Stimulated activated effector memory CD8-positive, alpha-beta T cell treated with anti-CD3 and anti-CD28 coated beads, Interleukin-12 subunit alpha, Interleukin-12 subunit beta, amount 100 ng/mL, for 72 hours (primary cell): Measurements from ENCODE around the gene KIF1B.
A peak's percentile ranks its signal among the peaks of the same experiment; 100 is the strongest.

Experiments
- ATAC-seq: fragments of 150-1000 bp; cut with Tn5 transposase; 2 replicates; pipeline ENCODE4 v1.10.0; 2021
- DNase-seq, 2 donors: peaks; one replicate each; pipeline ENCODE4 v3.0.0; 2021 to 2022; ENCODE audit warnings: low spot score in 2 of 2
- H3K27ac Mint-ChIP-seq: one replicate; pipeline ENCODE4 v1.8.0; 2022; ENCODE audit warnings: mild to moderate bottlenecking, mixed read lengths
- H3K36me3 Mint-ChIP-seq: one replicate; pipeline ENCODE4 v1.8.0; 2022; ENCODE audit warnings: mild to moderate bottlenecking, mixed read lengths
- H3K4me1 Mint-ChIP-seq: one replicate; pipeline ENCODE4 v1.8.0; 2022; ENCODE audit warnings: mixed read lengths
- H3K4me3 Mint-ChIP-seq: one replicate; pipeline ENCODE4 v1.8.0; 2022; ENCODE audit warnings: mild to moderate bottlenecking, mixed read lengths
- H3K9me3 Mint-ChIP-seq: one replicate; pipeline ENCODE4 v1.8.0; 2022; ENCODE audit warnings: mixed read lengths

Gene KIF1B

DNA sequence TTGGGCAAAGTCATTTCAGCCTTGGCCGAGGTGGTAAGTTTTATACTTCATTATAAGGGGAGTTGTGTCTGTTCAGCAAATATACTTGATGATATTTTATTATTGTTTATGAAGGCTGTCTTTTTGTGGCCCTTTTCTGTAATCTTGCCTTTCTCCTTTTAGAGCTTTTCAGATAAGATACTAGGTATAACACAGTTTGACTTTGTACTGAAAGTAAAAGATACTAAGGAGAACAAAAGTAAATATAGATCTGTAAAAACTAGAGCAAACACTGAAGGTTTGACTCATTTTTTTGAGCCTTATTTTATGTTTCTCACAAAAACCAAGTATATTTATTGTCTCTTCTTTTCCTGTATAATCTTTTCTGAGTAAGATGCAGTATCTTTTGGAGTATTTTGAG is 61.9 kb downstream of the KIF1B start:
- Mint-ChIP-seq H3K27ac (no peak overlapping the region), H3K9me3 (no peaks in the 10 kb centered on the region), H3K4me3 (no peak overlapping the region), H3K36me3 (peaks cover 21% of the 10 kb centered on the region), H3K4me1 (no peaks in the 10 kb centered on the region)
- DNase-seq = no peak
- no peak for ATAC-seq

DNA sequence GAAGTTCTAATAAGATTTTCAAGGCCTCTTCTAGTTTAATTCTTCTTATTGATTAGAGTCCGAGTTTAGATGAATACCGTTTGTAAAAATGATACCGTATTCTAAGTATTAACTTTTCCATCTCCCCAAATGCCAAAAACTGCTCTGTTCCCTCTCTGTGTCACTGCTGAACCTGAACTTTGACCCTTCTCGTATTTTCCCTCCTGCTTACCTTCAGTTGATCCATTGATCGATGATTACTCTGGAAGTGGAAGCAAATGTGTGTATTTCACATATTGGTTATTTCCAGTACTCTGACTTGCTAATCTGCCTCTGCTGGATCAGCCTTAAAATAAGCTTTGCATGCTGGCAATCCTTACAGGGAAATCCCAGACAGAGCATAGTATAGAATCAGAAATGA is 68.5 kb downstream of the KIF1B start:
- DNase-seq = no peak
- Mint-ChIP-seq H3K4me3 (no peak overlapping the region), H3K27ac (no peak overlapping the region), H3K36me3 (peaks cover 47% of the 10 kb centered on the region), H3K4me1 (peaks cover 11% of the 10 kb centered on the region), H3K9me3 (no peaks in the 10 kb centered on the region)
- ATAC-seq = no peak

DNA sequence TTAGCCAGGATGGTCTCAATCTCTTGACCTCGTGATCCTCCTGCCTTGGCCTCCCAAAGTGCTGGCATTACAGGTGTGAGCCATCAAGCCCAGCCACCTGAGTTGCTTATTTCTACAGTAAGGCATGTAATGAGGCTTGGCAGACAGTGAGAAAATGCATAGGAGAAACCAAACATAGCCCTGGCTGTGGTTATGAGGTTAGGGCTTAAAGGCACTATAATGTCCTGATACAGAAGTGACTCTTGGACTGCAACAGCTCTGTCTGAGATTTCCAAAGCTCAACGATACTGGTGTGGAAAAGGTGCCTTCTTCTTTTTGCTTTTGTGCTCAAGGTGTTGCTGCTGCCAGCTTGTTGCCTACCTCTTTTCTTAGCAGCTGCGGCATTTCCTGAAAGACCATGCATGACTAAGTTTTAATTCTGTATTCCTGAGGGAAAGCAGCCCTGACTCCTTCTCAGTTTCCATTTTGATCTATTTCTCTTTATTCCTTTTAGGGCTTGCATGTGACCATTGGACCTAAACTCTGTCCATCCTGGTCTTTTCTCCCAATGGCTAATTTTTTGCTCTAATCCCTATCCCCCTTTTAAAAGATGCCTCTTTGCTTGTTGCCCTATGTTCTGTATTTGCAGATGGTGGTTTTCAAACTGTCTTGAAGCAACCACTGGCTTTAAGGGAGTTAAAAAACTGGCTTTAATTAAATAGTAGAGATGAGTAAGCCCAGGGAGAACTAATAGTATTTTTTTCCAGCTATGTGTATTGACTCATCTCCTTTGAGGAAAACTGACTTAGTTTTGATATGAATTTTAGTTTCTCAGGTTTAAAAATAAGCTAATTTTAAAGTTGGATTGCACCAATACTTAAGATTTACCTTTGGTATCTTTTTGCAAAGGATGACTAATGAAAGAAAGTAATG is 70.3 kb downstream of the KIF1B start:
- H3K36me3 Mint-ChIP-seq = peaks cover 48% of the 10 kb centered on the region
- DNase-seq (no peak), ATAC-seq (peak; percentile 49)
- H3K4me1 Mint-ChIP-seq = peaks cover 11% of the 10 kb centered on the region
- no peak overlapping the region for H3K27ac Mint-ChIP-seq
- H3K9me3 Mint-ChIP-seq = no peaks in the 10 kb centered on the region
- H3K4me3 Mint-ChIP-seq = no peak overlapping the region

DNA sequence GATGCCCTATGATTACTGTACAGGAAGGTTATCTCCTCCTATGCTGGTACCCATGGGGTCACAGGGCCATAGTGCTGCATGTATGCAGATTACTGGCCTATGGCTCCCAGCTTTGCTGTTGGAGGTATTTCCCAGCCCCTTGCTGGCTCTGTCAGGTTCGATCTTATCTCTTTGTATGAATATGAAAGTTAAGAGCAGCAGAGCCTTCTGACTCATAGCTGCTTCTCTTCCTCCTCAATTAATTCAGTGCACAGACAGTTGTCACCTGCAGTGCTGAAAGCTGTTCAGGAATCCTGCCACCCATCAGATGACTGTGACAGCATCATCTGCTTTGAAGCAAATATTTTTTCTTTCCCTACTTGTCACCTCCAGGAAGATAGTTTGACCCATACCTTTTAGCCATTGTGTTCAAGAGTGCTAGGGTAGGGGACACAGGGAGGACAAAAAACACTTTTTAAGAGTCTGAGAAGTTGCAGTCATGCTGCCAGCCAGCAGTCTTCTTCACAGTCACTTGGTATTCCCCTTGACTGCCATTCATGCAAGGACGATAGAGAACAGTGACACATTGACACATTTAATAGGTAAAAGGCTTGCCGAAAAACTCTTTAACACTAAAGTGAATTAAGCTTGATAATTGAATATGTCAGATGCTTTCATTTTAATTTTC is 73.1 kb downstream of the KIF1B start:
- no peak for DNase-seq
- ATAC-seq = peak; percentile 86
- H3K4me3 Mint-ChIP-seq = no peak overlapping the region
- no peak overlapping the region for H3K27ac Mint-ChIP-seq
- H3K4me1 Mint-ChIP-seq = peaks cover 11% of the 10 kb centered on the region
- H3K9me3 Mint-ChIP-seq = no peaks in the 10 kb centered on the region
- peaks cover 21% of the 10 kb centered on the region for H3K36me3 Mint-ChIP-seq

DNA sequence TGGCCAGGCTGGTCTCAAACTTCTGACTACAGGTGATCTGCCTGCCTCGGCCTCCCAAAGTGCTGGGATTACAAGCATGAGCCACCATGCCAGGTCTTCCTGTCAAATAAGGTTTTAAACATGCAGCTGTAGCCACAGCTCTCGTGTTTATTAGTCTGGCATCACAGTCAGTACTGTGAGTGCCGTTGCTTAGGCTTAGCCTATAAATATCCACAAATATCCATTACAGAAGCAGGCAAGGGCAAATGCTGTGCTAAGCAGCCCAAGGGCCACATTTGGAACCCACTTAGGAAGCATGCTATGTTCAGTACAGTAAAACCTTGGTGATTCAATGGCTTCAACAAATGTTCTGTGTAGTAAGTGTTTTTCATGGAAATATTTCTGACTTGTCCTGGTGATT is 75.9 kb downstream of the KIF1B start:
- Mint-ChIP-seq H3K36me3 (peaks cover 7% of the 10 kb centered on the region), H3K27ac (no peak overlapping the region), H3K4me1 (peaks cover 5% of the 10 kb centered on the region), H3K4me3 (no peak overlapping the region), H3K9me3 (no peaks in the 10 kb centered on the region)
- DNase-seq (no peak), ATAC-seq (no peak)

DNA sequence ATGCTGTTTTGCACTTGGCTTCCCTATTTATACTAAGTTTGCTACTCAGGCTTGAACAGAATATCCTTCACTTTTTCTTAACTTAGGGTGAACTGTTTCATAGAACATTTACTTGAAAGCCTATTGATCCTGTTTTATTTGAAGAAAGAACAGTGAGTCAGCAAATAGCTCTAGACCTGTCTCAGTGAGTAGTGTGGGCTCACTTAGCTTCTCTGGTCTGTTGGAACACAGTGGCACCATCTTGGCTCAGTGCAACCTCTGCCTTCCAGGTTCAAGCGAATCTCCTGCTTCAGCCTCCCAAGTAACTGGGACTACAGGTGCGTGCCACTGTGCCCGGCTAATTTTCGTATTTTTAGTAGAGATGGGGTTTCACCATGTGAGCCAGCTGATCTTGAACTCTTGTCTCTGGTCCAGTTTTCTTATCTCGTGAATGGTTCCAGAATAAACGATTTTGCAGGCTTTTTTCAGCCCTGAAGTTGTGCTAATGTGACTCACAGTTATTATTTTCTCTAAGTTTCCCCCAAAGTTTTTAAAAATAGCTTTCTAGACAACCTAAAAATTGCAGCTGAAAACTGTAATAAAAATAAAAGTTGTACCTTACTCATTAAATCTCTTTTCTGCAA is 76.8 kb downstream of the KIF1B start:
- ATAC-seq = no peak
- Mint-ChIP-seq H3K27ac (no peak overlapping the region), H3K36me3 (peaks cover 9% of the 10 kb centered on the region), H3K4me3 (no peak overlapping the region), H3K4me1 (peaks cover 5% of the 10 kb centered on the region), H3K9me3 (no peaks in the 10 kb centered on the region)
- no peak for DNase-seq

DNA sequence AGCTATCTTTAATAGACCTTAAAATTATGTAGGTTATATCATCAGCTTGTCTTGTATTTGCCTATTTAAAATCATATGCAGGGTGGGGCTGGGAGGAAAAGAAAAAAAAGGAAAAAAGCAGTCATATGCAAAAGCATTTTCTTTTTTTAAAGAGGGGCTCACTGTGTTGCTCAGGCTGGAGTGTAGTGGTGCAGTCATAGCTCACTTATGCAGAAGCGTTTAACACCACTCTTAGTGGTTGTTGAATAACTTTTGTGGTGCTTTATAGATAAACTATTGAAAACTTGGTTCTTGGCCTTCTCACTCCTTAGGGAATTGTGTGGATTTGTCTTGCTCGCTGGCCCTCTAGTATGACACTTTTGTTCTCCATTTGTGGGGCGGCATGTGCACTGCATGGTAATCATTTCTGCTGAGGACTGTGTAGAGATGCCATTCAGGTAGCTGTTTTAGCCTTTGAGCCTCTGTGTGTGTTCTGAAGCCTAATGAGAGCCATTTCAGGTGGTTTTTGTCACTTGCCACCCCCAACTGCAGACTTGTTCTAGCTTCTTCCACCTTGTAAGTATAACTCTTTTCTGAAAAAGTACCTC is 77.8 kb downstream of the KIF1B start:
- Mint-ChIP-seq H3K27ac (no peak overlapping the region), H3K36me3 (peaks cover 19% of the 10 kb centered on the region), H3K4me3 (no peak overlapping the region), H3K4me1 (peaks cover 5% of the 10 kb centered on the region), H3K9me3 (no peaks in the 10 kb centered on the region)
- DNase-seq (no peak), ATAC-seq (no peak)

DNA sequence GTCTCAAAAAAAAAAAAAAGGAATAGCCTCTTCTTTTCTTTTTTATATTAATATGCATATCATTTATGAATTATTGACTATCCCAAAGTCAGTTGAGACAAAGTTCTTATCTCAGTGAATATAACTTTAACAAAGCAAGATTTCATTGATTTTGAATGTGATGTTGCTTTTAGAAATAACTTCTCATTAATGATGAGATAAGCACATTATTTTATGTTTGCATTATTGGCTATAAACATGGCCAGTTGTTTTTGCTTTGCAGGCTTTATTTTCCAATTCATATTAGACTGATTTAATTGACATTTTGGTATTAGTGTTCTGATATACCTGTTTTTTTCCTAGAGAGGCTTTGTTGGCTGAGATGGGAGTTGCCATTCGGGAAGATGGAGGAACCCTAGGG is 81.3 kb downstream of the KIF1B start:
- Mint-ChIP-seq H3K9me3 (no peaks in the 10 kb centered on the region), H3K27ac (no peak overlapping the region), H3K4me1 (no peaks in the 10 kb centered on the region), H3K36me3 (peaks cover 34% of the 10 kb centered on the region), H3K4me3 (no peak overlapping the region)
- ATAC-seq (no peak), DNase-seq (no peak)

DNA sequence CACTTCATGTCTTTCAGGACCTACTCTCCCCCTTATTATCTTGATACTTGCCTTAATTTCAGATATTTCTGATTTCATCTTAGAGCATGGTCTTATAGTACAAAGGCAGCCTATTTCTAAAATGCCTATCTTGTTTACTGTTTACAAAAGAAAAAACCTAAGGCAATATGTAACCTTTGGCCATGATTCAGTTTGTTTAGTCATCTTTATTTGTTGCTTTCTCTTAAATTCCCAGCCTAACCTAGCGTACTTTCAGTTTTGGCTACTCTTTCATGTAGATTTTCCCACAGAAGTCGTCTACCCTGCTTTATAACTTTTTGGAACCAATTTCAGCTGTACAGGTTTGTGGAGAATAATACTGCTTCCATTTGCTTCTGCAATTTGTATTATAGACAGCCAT is 81.8 kb downstream of the KIF1B start:
- no peaks in the 10 kb centered on the region for H3K4me1 Mint-ChIP-seq
- DNase-seq (no peak), ATAC-seq (no peak)
- H3K9me3 Mint-ChIP-seq = no peaks in the 10 kb centered on the region
- H3K27ac Mint-ChIP-seq = peak overlapping the region; percentile 46
- peaks cover 39% of the 10 kb centered on the region for H3K36me3 Mint-ChIP-seq
- H3K4me3 Mint-ChIP-seq = no peak overlapping the region

DNA sequence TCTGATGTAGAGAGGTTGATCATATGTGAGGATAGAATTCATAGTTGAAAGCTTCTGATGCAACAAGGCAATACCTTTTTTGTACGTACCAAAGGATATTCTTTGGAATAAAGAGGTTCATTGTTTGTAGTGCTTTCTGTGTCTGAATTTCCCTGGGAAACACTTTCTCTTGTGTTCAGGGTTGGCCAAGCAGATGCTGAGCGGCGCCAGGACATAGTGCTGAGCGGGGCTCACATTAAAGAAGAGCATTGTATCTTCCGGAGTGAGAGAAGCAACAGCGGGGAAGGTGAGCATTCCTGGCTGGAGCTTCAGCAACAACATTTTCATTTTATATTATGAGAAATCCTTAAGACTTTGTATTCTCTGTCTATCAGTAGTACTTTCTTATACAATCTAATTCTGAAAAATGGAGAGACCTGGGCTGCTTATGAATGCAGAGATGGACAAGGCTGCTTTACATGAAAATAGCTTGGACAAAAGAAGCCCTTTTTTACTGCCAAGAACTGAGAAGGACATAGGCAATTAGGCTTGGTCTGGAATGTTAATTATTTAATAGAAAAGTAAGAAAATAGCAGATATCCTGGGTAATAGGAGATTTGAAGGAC is 85.2 kb downstream of the KIF1B start:
- H3K9me3 Mint-ChIP-seq = no peaks in the 10 kb centered on the region
- DNase-seq (no peak), ATAC-seq (no peak)
- no peak overlapping the region for H3K27ac Mint-ChIP-seq
- H3K36me3 Mint-ChIP-seq = peaks cover 49% of the 10 kb centered on the region
- H3K4me3 Mint-ChIP-seq = no peak overlapping the region
- H3K4me1 Mint-ChIP-seq = no peaks in the 10 kb centered on the region

DNA sequence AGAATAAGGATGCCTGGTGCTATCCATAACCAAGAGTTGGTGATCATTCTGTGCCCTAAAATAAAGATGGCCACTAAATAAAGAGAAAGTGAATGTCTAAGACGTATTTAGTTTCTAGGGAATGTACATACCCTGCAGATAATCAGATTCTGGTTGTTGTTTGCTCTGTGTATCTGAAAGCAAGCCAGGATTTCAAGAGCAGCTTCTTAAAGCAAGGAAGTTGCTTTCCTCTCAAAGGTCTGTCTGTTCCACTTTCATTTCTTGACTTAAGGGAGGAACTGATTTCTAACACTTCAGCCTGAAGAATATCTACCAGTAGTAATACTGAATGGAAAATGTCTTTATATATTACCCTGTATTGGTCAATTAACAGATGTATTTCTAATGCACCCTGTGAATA is 88.8 kb downstream of the KIF1B start:
- no peaks in the 10 kb centered on the region for H3K4me1 Mint-ChIP-seq
- H3K9me3 Mint-ChIP-seq = no peaks in the 10 kb centered on the region
- no peak overlapping the region for H3K4me3 Mint-ChIP-seq
- H3K36me3 Mint-ChIP-seq = peaks cover 49% of the 10 kb centered on the region
- ATAC-seq = no peak
- H3K27ac Mint-ChIP-seq = no peak overlapping the region
- DNase-seq = no peak

DNA sequence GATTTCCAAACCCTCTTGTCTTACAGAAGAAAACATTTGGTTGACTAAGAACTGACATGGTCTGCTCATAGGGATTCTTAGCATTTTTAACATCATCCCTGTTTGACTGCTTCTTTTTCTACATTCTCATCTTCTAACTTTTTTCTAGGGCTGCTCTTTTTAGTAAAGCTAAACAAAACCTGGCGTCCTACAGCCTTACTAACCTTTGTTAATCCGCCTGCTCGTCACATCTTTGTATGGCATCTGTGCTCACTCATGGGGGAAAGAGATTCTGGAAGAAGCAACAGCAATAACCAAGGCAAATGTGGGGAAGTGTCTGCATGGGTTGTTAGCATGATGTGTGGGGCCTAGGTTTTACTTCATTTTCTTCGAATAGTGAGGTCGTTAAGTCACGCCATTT is 92.0 kb downstream of the KIF1B start:
- Mint-ChIP-seq H3K27ac (no peak overlapping the region), H3K4me1 (no peaks in the 10 kb centered on the region), H3K36me3 (peaks cover 33% of the 10 kb centered on the region), H3K4me3 (no peak overlapping the region), H3K9me3 (no peaks in the 10 kb centered on the region)
- DNase-seq (no peak), ATAC-seq (no peak)

DNA sequence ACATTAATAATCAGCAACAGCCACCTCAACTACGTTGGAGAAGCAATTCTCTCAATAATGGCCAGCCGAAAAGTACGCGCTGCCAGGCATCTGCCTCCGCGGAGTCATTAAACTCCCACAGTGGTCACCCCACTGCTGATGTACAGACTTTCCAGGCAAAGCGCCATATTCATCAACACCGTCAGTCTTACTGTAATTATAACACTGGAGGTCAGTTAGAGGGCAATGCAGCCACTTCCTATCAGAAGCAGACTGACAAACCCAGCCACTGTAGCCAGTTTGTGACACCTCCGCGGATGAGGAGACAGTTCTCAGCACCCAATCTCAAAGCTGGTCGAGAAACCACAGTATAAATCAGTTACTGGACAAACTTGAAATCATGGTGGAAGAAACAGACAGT is 93.9 kb downstream of the KIF1B start:
- Mint-ChIP-seq H3K36me3 (peaks cover 25% of the 10 kb centered on the region), H3K27ac (no peak overlapping the region), H3K9me3 (no peaks in the 10 kb centered on the region), H3K4me3 (no peak overlapping the region), H3K4me1 (peaks cover 7% of the 10 kb centered on the region)
- ATAC-seq (no peak), DNase-seq (no peak)

DNA sequence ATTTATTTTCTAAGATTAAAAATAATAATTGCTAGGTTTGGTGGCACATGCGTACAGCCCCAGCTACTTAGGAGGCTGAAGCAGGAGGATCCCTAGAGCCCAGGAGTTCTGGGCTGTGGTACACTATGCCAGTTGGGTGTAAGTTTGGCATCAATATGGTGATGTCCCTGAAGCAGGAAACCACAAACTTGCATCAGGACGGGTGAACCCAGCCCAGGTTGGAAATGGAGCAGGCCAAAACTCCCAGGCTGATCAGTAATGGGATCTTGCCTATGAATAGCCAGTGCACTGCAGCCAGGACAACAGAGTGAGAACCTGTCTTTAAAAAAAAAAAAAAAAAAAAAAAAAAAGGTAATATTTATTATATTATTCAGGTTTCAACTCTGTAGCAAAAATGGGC is 96.1 kb downstream of the KIF1B start:
- no peak for ATAC-seq
- Mint-ChIP-seq H3K4me1 (peaks cover 15% of the 10 kb centered on the region), H3K27ac (no peak overlapping the region), H3K4me3 (no peak overlapping the region), H3K9me3 (no peaks in the 10 kb centered on the region), H3K36me3 (peaks cover 25% of the 10 kb centered on the region)
- no peak for DNase-seq

DNA sequence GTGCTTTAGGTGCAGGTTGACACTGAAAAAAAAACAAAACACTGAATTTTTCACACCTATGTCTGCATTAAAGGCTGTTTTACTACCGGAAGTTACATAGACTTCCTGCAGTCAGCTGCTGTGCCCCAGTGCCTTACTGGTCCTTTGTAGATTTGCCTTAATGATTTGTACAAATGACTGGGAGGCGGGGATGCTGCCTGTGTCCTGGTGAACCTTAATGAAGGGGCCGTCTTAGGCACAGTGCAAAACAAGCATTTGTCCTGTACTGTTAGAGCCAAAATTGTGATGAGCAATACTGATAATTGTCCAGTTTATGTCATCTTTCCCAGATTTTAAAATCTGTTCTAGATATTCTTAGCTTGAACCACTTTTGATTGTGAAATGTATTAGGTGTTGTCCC is 97.6 kb downstream of the KIF1B start:
- Mint-ChIP-seq H3K27ac (peak overlapping the region; percentile 61), H3K36me3 (peaks cover 16% of the 10 kb centered on the region), H3K9me3 (no peaks in the 10 kb centered on the region), H3K4me1 (peaks cover 15% of the 10 kb centered on the region), H3K4me3 (no peak overlapping the region)
- peak; percentile 70 for ATAC-seq
- DNase-seq = no peak
